OCI-LY3 (cell line): ENCODE results near the gene APBA1.

ENCODE experiments used
- CTCF ChIP-seq: fragments of 200-600, 300-600 bp; sonication (generic); IDR thresholded peaks from 2 replicates; pipeline ENCODE4 v1.5.1; 2014; ENCODE audit warnings: antibody characterized with exemption, low read length, low read depth
- EZH2phosphoT487 ChIP-seq: fragments of 200-600 bp; shearing (Covaris generic); IDR thresholded peaks from 2 replicates; pipeline ENCODE4 v1.6.1; 2018; ENCODE audit warnings: antibody characterized with exemption, mixed run types, low read depth

- TF ChIP-seq CTCF, result no peak
- no peak for TF ChIP-seq EZH2phosphoT487
Measured at GRCh38 chr9:69683927-69684326, 11.8 kb upstream of the APBA1 start.
